ENCODE data around the gene RNF223. TPM values are rescaled to one million over a fixed set of nuclear protein-coding genes. Genes with fewer than 3 reads are reported as not detected.
"Not testable (repeated sequence)": the region's sequence is repeated elsewhere in the genome, so short reads cannot be mapped to it uniquely, and the experiment has no call there.

RNF223 gene
- polyA plus RNA-seq, 1 experiment, result not detected

DNA sequence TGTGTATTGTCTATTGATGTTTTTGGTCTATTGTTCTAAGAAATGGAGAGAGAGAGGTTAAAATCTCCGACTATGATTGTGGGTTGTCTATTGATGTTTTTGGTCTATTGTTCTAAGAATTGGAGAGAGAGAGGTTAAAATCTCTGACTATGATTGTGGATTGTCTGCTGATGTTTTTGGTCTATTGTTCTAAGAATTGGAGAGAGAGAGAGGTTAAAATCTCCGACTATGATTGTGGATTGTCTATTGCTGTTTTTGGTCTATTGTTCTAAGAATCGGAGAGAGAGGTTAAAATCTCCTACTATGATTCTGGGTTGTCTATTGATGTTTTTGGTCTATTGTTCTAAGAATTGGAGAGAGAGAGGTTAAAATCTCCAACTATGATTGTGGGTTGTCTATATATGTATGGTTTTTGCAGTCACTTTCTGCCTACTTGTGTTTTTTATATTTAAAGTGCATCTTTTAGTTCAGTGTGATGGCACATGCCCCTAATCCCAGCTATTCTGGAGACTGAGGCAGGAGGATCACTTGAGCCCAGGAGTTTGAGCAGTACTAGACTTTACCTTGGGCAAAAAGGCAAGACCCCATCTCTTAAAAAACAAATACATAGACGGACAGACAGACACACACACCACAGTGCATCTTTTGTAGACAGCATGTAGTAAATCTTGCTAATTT, 25.5 kb upstream of the RNF223 start:
- Histone ChIP-seq H3K27me3 (ENCODE audit: control insufficient read depth, insufficient read depth, low read length) (no peaks in the 10 kb centered on the region), H3K9me3 (ENCODE audit: control insufficient read depth, insufficient read depth, low read length) (peaks cover 3% of the 10 kb centered on the region; the same call in 1 of the 2 replicates), H3K4me3 (ENCODE audit: low read depth, low read length) (no peak overlapping the region), H3K27ac (ENCODE audit: low read depth, low read length) (no peak overlapping the region)
- TF ChIP-seq, protein P1, sequence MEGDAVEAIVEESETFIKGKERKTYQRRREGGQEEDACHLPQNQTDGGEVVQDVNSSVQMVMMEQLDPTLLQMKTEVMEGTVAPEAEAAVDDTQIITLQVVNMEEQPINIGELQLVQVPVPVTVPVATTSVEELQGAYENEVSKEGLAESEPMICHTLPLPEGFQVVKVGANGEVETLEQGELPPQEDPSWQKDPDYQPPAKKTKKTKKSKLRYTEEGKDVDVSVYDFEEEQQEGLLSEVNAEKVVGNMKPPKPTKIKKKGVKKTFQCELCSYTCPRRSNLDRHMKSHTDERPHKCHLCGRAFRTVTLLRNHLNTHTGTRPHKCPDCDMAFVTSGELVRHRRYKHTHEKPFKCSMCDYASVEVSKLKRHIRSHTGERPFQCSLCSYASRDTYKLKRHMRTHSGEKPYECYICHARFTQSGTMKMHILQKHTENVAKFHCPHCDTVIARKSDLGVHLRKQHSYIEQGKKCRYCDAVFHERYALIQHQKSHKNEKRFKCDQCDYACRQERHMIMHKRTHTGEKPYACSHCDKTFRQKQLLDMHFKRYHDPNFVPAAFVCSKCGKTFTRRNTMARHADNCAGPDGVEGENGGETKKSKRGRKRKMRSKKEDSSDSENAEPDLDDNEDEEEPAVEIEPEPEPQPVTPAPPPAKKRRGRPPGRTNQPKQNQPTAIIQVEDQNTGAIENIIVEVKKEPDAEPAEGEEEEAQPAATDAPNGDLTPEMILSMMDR (IDR thresholded peaks at IDR 0.05; ENCODE audit: low read depth, low read length), result no peak
- ChIA-PET POLR2A (no interaction called here), CTCF (no interaction called here)
- no peak for DNase-seq (ENCODE audit: low read depth, low spot score)

- ChIA-PET CTCF (no interaction called here), POLR2A (no interaction called here)
- Histone ChIP-seq H3K4me3 (ENCODE audit: low read depth, low read length) (no peak overlapping the region), H3K9me3 (ENCODE audit: control insufficient read depth, insufficient read depth, low read length) (peaks cover 3% of the 10 kb centered on the region; the same call in 1 of the 2 replicates), H3K27ac (ENCODE audit: low read depth, low read length) (no peak overlapping the region), H3K27me3 (ENCODE audit: control insufficient read depth, insufficient read depth, low read length) (no peaks in the 10 kb centered on the region)
- TF ChIP-seq, protein P1 (IDR thresholded peaks at IDR 0.05; ENCODE audit: low read depth, low read length), result no peak
- no peak for DNase-seq (ENCODE audit: low read depth, low spot score)
Observed at GRCh38 chr1:1098681-1099421, 24.7 kb upstream of the RNF223 start.

DNA sequence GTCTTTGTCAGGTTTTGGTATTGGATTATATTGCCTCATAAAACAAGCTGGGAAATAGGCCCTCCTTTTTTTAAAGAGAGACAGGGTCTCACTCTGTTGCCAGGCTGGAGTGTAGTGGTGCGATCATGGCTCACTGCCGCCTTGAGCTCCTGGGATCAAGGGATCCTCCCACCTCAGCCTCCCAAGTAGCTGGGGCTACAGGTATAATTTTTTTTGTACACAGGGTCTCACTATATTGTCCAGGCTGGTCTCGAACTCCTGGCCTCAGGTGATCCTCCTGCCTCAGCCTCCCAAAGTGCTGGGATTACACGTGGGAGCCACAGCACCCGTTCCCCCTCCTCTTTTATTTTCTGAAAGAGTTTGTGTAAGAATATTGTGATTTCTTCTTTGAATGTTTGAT, 22.0 kb upstream of the RNF223 start:
- CTCF ChIA-PET, POLR2A ChIA-PET: not testable (repeated sequence)

DNA sequence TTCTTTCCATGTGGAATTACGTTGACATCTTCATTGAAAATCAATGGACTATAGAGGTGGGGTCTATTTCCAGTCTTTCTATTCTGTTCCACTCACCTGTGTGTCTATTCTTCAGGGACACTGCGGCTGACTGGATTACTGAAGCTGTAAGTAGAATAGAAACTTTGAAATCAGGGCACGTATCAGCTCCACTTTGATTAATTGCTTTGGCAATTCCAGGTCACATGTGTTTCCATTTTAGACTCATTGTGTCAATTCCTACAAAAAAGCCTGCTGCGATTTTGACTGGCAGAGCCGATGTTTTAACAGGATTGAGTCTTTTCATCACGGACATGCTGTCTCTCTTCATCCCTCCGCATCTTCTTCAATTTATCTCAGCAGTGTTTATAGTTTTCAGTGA, 20.9 kb upstream of the RNF223 start:
- H3K4me3 ChIP-seq (ENCODE audit: low read depth, low read length), result no peak overlapping the region
- H3K27me3 ChIP-seq (ENCODE audit: control insufficient read depth, insufficient read depth, low read length), result no peaks in the 10 kb centered on the region
- ChIA-PET CTCF (no interaction called here), POLR2A (no interaction called here)
- DNase-seq (ENCODE audit: low read depth, low spot score), result no peak
- TF ChIP-seq, protein P1 (IDR thresholded peaks at IDR 0.05; ENCODE audit: low read depth, low read length), result no peak
- H3K9me3 ChIP-seq (ENCODE audit: control insufficient read depth, insufficient read depth, low read length), result peaks cover 9% of the 10 kb centered on the region; the same call in 1 of the 2 replicates
- H3K27ac ChIP-seq (ENCODE audit: low read depth, low read length), result no peak overlapping the region

More for the DNA sequence above, 22.0 kb upstream of the RNF223 start:
- H3K27me3 ChIP-seq (ENCODE audit: control insufficient read depth, insufficient read depth, low read length); H3K27ac ChIP-seq (ENCODE audit: low read depth, low read length); DNase-seq (ENCODE audit: low read depth, low spot score); H3K9me3 ChIP-seq (ENCODE audit: control insufficient read depth, insufficient read depth, low read length); H3K4me3 ChIP-seq (ENCODE audit: low read depth, low read length): not testable (repeated sequence)

DNA sequence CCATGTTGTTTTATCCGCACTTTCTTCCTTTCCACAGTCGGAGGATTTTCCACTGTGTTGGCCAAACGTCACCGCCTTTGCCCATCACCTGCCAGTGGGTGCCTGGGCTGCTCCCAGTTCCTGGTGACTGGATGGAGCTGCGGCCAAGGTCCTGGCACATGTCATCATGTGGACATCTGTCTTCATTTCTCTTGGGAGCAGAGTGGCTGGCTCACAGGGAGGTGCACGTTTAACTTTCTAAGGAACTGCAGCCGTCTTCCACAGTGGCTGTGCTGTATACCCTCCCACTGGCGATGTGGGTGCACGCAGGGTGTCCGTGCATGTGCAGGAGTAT, 19.5 kb upstream of the RNF223 start:
- ChIA-PET POLR2A (no interaction called here), CTCF (no interaction called here)
- Histone ChIP-seq H3K9me3 (ENCODE audit: control insufficient read depth, insufficient read depth, low read length) (peaks cover 9% of the 10 kb centered on the region; the same call in 1 of the 2 replicates), H3K27me3 (ENCODE audit: control insufficient read depth, insufficient read depth, low read length) (no peaks in the 10 kb centered on the region), H3K4me3 (ENCODE audit: low read depth, low read length) (no peak overlapping the region), H3K27ac (ENCODE audit: low read depth, low read length) (no peak overlapping the region)
- no peak for DNase-seq (ENCODE audit: low read depth, low spot score)
- TF ChIP-seq, protein P1 (IDR thresholded peaks at IDR 0.05; ENCODE audit: low read depth, low read length), result no peak
